PFSK-1 (cell line): ENCODE measurements around the gene MYT1.

Experiments used
- FOXP2 ChIP-seq: optimal IDR thresholded peaks from 2 replicates; pipeline ENCODE3; 2011; ENCODE audit warnings: borderline replicate concordance, control low read depth, inconsistent platforms; ENCODE audit not compliant: insufficient read depth; ENCODE audit errors: extremely low read length, extremely low read depth
- POLR2AphosphoS5 ChIP-seq: IDR thresholded peaks from 2 replicates; pipeline ENCODE4 v1.6.1; 2012; ENCODE audit warnings: low read depth, mild to moderate bottlenecking, control low read depth, low read length, moderate library complexity
- SIN3A ChIP-seq: IDR thresholded peaks from 2 replicates; pipeline ENCODE4 v1.6.1; 2012; ENCODE audit warnings: mild to moderate bottlenecking, low read length, moderate library complexity, borderline replicate concordance; ENCODE audit not compliant: insufficient read depth
- TAF1 ChIP-seq: IDR thresholded peaks from 2 replicates; pipeline ENCODE4 v1.6.1; 2012; ENCODE audit warnings: low read length, control low read depth, borderline replicate concordance; ENCODE audit not compliant: insufficient read depth
- TF ChIP-seq, protein P1 (sequence below), 2 experiments: IDR thresholded peaks; 2 replicates each; pipeline versions ENCODE4 v1.6.1 to v1.8.0; 2011 to 2012; ENCODE audit warnings: low read depth in 2 of 2, low read length in 2 of 2, control low read depth in 1 of 2, inconsistent platforms in 1 of 2, mild to moderate bottlenecking in 1 of 2, moderate library complexity in 1 of 2; ENCODE audit not compliant: insufficient read depth in 1 of 2

MYT1 gene

DNA sequence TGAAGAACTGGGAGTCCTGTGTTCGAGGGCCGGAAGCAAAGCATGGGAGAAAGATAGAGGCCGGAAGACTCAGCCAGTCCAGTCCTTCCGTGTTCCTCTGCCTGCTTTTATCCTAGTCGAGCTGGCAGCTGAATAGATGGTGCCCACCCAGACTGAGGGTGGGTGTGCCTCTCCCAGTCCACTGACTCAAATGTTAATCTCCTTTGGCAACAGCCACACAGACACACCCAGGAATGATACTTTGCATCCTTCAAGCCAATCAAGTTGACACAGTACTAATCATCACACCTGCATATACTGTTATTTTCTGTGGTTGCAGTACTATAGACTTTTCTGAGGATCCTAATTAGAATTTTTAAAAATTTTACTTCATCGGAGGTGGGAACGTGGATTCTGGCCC, 112.6 kb downstream of the MYT1 start:
- TF ChIP-seq TAF1 (no peak), POLR2AphosphoS5 (no peak), FOXP2 (no peak), SIN3A (no peak)
- TF ChIP-seq, protein P1, sequence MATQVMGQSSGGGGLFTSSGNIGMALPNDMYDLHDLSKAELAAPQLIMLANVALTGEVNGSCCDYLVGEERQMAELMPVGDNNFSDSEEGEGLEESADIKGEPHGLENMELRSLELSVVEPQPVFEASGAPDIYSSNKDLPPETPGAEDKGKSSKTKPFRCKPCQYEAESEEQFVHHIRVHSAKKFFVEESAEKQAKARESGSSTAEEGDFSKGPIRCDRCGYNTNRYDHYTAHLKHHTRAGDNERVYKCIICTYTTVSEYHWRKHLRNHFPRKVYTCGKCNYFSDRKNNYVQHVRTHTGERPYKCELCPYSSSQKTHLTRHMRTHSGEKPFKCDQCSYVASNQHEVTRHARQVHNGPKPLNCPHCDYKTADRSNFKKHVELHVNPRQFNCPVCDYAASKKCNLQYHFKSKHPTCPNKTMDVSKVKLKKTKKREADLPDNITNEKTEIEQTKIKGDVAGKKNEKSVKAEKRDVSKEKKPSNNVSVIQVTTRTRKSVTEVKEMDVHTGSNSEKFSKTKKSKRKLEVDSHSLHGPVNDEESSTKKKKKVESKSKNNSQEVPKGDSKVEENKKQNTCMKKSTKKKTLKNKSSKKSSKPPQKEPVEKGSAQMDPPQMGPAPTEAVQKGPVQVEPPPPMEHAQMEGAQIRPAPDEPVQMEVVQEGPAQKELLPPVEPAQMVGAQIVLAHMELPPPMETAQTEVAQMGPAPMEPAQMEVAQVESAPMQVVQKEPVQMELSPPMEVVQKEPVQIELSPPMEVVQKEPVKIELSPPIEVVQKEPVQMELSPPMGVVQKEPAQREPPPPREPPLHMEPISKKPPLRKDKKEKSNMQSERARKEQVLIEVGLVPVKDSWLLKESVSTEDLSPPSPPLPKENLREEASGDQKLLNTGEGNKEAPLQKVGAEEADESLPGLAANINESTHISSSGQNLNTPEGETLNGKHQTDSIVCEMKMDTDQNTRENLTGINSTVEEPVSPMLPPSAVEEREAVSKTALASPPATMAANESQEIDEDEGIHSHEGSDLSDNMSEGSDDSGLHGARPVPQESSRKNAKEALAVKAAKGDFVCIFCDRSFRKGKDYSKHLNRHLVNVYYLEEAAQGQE (IDR thresholded peaks at IDR 0.05; ENCODE audit: insufficient read depth in 1 of 2, low read depth in 2 of 2, low read length in 2 of 2), result no peak

DNA sequence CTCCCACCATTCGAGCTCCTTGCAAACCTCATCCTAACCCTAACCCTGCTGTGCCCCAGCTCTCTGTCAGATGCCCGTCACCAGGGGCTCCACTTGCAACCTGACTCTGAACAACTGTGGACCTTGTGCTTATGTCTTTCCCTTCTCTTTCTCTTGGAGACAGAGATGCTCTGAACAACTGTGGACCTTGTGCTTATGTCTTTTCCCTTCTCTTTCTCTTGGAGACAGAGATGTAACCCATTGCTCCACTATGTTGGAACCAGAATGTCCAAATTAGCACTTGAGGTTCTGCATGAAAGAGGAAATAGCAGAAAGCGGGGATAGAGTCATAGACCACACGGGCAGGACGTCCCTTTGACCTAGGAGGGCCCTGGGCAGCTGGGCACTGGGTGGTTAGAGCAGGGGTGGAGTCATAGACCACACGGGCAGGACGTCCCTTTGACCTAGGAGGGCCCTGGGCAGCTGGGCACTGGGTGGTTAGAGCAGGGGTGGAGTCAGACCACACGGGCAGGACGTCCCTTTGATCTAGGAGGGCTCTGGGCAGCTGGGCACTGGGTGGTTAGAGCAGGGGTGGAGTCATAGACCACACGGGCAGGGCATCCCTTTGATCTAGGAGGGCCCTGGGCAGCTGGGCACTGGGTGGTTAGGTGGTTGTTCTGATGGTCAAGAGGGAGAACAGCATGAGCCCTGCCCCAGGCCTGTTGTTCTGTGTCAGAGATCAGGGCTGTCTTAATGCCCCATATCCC, 113.5 kb downstream of the MYT1 start:
- TF ChIP-seq, protein P1 (IDR thresholded peaks at IDR 0.05; ENCODE audit: insufficient read depth in 1 of 2, low read depth in 2 of 2, low read length in 2 of 2), result no peak
- TF ChIP-seq SIN3A (no peak), TAF1 (no peak), FOXP2 (no peak), POLR2AphosphoS5 (no peak)

- TF ChIP-seq, protein P1 (IDR thresholded peaks at IDR 0.05; ENCODE audit: insufficient read depth in 1 of 2, low read depth in 2 of 2, low read length in 2 of 2), result no peak
- no peak for TF ChIP-seq FOXP2
- TF ChIP-seq POLR2AphosphoS5, result no peak
- no peak for TF ChIP-seq SIN3A
- TF ChIP-seq TAF1, result no peak
These were observed 114.0 kb downstream of the MYT1 start for GRCh38 chr20:64278317-64278681.

DNA sequence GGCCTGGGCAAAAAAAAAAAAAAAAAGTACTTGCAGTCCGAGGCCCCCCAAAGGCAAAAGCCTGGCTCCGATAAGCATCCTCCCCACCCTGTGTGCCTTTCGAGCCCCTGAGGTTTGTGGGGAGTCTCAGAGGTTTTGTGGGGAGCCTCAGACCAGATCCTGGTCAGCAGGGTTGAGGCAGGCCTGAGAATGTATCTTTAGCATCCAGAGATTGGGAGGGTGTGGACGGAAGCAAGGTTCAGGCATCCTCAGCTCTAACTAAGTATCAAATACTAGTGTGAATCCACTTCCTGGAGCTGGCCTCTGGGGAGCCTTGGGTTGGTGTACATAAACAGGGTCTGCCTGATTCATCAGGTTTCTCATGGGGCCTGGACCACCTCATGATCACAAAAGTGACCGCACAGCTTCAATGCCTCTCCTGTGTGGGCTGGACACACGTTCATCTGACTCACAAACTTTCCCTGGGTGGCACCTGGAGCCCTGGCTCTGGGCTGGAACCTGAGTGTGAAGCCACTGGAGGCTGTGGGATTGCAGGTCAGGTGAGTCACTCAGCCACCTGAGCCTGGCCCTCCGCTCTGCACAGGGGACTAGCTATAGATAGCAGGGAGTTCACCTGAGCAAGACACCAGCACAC, 115.7 kb downstream of the MYT1 start:
- TF ChIP-seq FOXP2 (no peak), SIN3A (no peak), POLR2AphosphoS5 (no peak), TAF1 (no peak)
- TF ChIP-seq, protein P1 (IDR thresholded peaks at IDR 0.05; ENCODE audit: insufficient read depth in 1 of 2, low read depth in 2 of 2, low read length in 2 of 2), result no peak
